Measurements from ENCODE around the gene TSPY4. TPM values are rescaled to one million over a fixed set of nuclear protein-coding genes. Genes with fewer than 3 reads are reported as not detected.
"Not testable (repeated sequence)": the region's sequence is repeated elsewhere in the genome, so short reads cannot be mapped to it uniquely, and the experiment has no call there.

The TSPY4 gene, protein sequence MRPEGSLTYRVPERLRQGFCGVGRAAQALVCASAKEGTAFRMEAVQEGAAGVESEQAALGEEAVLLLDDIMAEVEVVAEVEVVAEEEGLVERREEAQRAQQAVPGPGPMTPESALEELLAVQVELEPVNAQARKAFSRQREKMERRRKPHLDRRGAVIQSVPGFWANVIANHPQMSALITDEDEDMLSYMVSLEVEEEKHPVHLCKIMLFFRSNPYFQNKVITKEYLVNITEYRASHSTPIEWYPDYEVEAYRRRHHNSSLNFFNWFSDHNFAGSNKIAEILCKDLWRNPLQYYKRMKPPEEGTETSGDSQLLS
- not detected for polyA plus RNA-seq (ENCODE audit: insufficient read length in 3 of 3)
- long read RNA-seq, donor 1 = 0 reads
- long read RNA-seq, donor 2 = 0 reads
- long read RNA-seq, donor 3 = 0 reads
- long read RNA-seq, donor 4 = 0 reads
- long read RNA-seq, donor 5 = 0 reads
- long read RNA-seq, donor 6 = 0 reads
- long read RNA-seq, donor 7 = 0 reads
- long read RNA-seq, donor 8 = 0 reads
- long read RNA-seq, donor 9 = 0 reads
- long read RNA-seq, donor 10 = 0 reads
- long read RNA-seq, donor 11 = 0 reads
- long read RNA-seq, donor 12 = 0 reads
- long read RNA-seq, donor 13 = 0 reads
- long read RNA-seq, donor 14 = 0 reads
- long read RNA-seq, donor 15 = 0 reads
- long read RNA-seq, donor 16 = 0 reads

DNA sequence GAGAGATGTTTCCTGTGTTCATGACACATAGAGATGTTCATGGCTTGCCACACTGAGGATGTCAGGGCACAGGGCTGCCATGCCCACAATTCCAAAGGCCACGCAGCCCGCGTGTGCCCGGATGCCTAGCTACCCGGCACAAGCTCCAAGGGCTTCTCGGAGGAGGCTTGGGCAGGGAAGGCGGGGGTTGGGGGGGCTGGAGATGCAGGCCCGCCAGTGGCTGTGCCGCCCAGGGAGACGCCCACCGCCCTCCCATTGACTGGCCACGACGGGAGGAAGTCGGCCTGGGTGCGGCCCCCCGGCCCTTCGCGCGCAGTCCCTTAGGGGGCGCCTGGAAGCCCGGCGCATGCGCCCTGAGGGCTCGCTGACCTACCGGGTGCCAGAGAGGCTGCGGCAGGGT is at the start of gene TSPY4:
TSPY4 (plus strand) TSS at position 301 of the 400 bp plus-strand sequence; CDS start at position 347, 46 bp downstream.
- not testable (repeated sequence) for DNase-seq (ENCODE audit: extremely low read depth in 1 of 11, low read depth in 9 of 11, low spot score in 4 of 11)

DNA sequence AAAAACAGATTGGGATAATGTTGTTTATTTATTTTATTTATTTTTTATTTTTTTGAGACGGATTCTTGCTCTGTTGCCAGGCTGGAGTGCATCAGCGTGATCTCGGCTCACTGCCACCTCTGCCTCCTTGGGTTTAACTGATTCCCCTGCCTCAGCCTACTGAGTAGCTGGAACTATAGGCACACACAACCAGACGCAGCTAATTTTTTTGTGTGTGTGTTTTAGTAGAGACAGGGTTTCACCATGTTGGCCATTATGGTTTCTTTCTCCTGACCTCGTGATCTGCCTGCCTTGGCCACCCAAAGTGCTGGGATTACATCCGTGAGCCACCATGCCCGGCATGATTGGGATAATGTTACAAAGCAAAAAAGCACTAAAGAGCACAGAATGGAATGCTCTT is 16.3 kb upstream of the TSPY4 start:
- no peak for DNase-seq (ENCODE audit: extremely low read depth in 1 of 11, low read depth in 9 of 11, low spot score in 4 of 11)

GRCh38 chrY:9357497-9357896 is 20.2 kb downstream of the TSPY4 start, which contains the start of gene TSPY8:
TSPY8 (plus strand) TSS chrY:9357797; CDS start chrY:9357843, 46 bp downstream.
- not testable (repeated sequence) for DNase-seq (ENCODE audit: extremely low read depth in 1 of 11, low read depth in 9 of 11, low spot score in 4 of 11)

Other genes starting within 250 kb of the TSPY4 start
- gene TSPY8, start 20.3 kb downstream of the TSPY4 start, polyA plus RNA-seq (ENCODE audit: insufficient read length in 3 of 3) = not detected
- gene TSPY3, start 61.0 kb downstream of the TSPY4 start, polyA plus RNA-seq (ENCODE audit: insufficient read length in 3 of 3) = not detected
- gene TSPY1, start 129.5 kb downstream of the TSPY4 start, polyA plus RNA-seq (ENCODE audit: insufficient read length in 3 of 3) = not detected
- not detected for gene TSPY9, start 149.8 kb downstream of the TSPY4 start, polyA plus RNA-seq (ENCODE audit: insufficient read length in 3 of 3)
- not detected for gene TSPY10, start 190.4 kb downstream of the TSPY4 start, polyA plus RNA-seq (ENCODE audit: insufficient read length in 3 of 3)